ENCODE results near the gene SMG6.
"Not testable (repeated sequence)": the region's sequence is repeated elsewhere in the genome, so short reads cannot be mapped to it uniquely, and the experiment has no call there.

The SMG6 gene

GRCh38 chr17:2227025-2227699 lies 76.4 kb downstream of the SMG6 start:
- peak; percentile 68 for DNase-seq

- no peak for DNase-seq
These were observed 80.0 kb downstream of the SMG6 start for GRCh38 chr17:2223617-2223927.

- peak; percentile 32 for DNase-seq
These were observed 80.5 kb downstream of the SMG6 start for GRCh38 chr17:2222901-2223616.

- no peak for DNase-seq
These were observed 81.3 kb downstream of the SMG6 start for GRCh38 chr17:2222301-2222700.

- DNase-seq: no peak
These were observed 85.2 kb downstream of the SMG6 start for GRCh38 chr17:2218426-2218825.

GRCh38 chr17:2215616-2216364 lies 87.8 kb downstream of the SMG6 start:
- DNase-seq: no peak

GRCh38 chr17:2214929-2215615 lies 88.5 kb downstream of the SMG6 start:
- no peak for DNase-seq

GRCh38 chr17:2214047-2214928 lies 89.3 kb downstream of the SMG6 start:
- peak; percentile 48 for DNase-seq

GRCh38 chr17:2213291-2213960 lies 90.2 kb downstream of the SMG6 start:
- no peak for DNase-seq

GRCh38 chr17:2212400-2212981 lies 91.1 kb downstream of the SMG6 start:
- peak; percentile 37 for DNase-seq

- DNase-seq: peak; percentile 13
These were observed 91.8 kb downstream of the SMG6 start for GRCh38 chr17:2211661-2212399.

GRCh38 chr17:2210726-2211125 lies 92.9 kb downstream of the SMG6 start:
- DNase-seq: no peak

GRCh38 chr17:2207815-2208515 lies 95.6 kb downstream of the SMG6 start:
- DNase-seq: no peak

GRCh38 chr17:2204393-2204792 lies 99.2 kb downstream of the SMG6 start:
- no peak for DNase-seq

GRCh38 chr17:2203818-2204217 lies 99.8 kb downstream of the SMG6 start:
- DNase-seq: no peak

GRCh38 chr17:2202996-2203575 lies 100.5 kb downstream of the SMG6 start:
- DNase-seq: no peak

GRCh38 chr17:2202302-2202995 lies 101.1 kb downstream of the SMG6 start:
- DNase-seq: no peak

- DNase-seq: not testable (repeated sequence)
These were observed 104.2 kb downstream of the SMG6 start for GRCh38 chr17:2199386-2199785.

GRCh38 chr17:2198927-2199326 lies 104.7 kb downstream of the SMG6 start:
- no peak for DNase-seq
